ENCODE measurements around the gene ARRDC3.
"Not testable (repeated sequence)": the region's sequence is repeated elsewhere in the genome, so short reads cannot be mapped to it uniquely, and the experiment has no call there.

The ARRDC3 gene

DNA sequence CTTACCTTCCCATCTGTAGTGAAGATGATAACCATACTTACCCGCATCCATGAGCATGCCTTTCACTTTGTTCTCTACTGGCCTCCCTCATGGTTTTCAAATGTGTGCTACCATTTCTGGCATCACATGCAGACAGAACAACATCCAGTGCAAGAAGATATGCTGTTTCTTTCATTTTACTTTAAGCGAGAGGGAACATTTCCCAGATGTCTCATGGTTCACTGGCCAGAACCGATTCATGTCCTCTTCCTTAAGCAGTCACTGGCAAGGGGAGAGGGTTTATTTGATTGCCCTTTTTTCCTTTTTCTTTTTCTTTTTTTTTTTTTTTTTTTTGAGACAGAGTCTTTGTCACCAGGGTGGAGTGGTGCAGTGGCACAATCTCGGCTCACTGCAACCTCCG, 37.7 kb downstream of the ARRDC3 start:
- no peaks in the 10 kb centered on the region for H3K27me3 Mint-ChIP-seq (ENCODE audit: low read depth)
- no peak overlapping the region for H3K27ac Mint-ChIP-seq
- no peak overlapping the region for H3K4me3 Mint-ChIP-seq
- H3K4me1 Mint-ChIP-seq: peaks cover 4% of the 10 kb centered on the region
- TF ChIP-seq, protein P1, sequence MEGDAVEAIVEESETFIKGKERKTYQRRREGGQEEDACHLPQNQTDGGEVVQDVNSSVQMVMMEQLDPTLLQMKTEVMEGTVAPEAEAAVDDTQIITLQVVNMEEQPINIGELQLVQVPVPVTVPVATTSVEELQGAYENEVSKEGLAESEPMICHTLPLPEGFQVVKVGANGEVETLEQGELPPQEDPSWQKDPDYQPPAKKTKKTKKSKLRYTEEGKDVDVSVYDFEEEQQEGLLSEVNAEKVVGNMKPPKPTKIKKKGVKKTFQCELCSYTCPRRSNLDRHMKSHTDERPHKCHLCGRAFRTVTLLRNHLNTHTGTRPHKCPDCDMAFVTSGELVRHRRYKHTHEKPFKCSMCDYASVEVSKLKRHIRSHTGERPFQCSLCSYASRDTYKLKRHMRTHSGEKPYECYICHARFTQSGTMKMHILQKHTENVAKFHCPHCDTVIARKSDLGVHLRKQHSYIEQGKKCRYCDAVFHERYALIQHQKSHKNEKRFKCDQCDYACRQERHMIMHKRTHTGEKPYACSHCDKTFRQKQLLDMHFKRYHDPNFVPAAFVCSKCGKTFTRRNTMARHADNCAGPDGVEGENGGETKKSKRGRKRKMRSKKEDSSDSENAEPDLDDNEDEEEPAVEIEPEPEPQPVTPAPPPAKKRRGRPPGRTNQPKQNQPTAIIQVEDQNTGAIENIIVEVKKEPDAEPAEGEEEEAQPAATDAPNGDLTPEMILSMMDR (IDR thresholded peaks at IDR 0.05; ENCODE audit: unreplicated experiment in 3 of 3): no peak
- H3K36me3 Mint-ChIP-seq (ENCODE audit: low read depth): no peaks in the 10 kb centered on the region
- H3K9me3 Mint-ChIP-seq: peaks cover 3% of the 10 kb centered on the region

DNA sequence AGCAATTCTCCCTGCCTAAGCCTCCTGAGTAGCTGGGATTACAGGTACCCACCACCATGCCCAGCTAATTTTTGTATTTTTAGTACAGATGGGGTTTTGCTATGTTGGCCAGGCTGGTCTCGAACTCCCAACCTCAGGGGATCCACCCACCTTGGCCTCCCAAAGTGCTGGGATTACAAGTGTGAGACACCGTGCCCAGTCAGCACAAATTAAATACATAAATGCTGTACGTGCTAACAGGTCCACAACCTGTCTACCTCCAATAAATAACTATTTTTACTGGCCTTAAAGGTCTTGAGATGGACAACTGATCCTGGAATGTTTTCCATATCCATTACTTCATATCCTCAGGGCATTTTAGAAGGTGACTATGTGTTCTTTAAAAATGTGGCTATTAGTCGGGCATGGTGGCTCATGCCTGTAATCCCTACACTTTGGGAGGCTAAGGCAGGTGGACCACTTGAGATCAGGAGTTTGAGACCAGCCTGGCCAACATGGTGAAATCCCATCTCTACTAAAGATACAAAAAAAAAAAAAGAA, 38.4 kb downstream of the ARRDC3 start:
- H3K9me3 Mint-ChIP-seq; H3K4me3 Mint-ChIP-seq; H3K4me1 Mint-ChIP-seq; H3K27ac Mint-ChIP-seq; H3K36me3 Mint-ChIP-seq (ENCODE audit: low read depth); H3K27me3 Mint-ChIP-seq (ENCODE audit: low read depth): not testable (repeated sequence)

DNA sequence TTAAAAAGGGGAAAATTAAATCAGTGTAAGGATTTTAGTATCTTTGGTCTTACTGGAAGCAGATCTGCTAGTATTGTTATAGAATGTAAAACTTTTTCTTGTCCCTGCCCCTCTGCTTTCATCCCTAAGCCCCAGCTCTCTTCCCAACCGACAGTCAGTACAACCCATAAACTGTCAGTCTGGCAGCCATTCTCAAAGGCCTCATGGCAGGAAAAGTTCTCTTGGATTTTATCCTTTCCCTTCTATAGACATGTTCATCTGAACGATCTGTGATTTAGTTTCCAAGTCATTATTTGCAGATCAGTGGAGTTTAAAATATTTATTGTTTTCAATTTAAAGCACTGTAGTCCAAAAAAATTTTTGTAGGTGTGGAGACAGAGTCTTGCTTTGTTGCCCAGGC, 39.2 kb downstream of the ARRDC3 start:
- peaks cover 4% of the 10 kb centered on the region for H3K4me1 Mint-ChIP-seq
- peaks cover 3% of the 10 kb centered on the region for H3K9me3 Mint-ChIP-seq
- no peak overlapping the region for H3K27ac Mint-ChIP-seq
- no peaks in the 10 kb centered on the region for H3K36me3 Mint-ChIP-seq (ENCODE audit: low read depth)
- TF ChIP-seq, protein P1 (IDR thresholded peaks at IDR 0.05; ENCODE audit: unreplicated experiment in 3 of 3): no peak
- H3K4me3 Mint-ChIP-seq: no peak overlapping the region
- no peaks in the 10 kb centered on the region for H3K27me3 Mint-ChIP-seq (ENCODE audit: low read depth)

GRCh38 chr5:91342931-91343330, 40.2 kb downstream of the ARRDC3 start:
- not testable (repeated sequence) for H3K9me3 Mint-ChIP-seq; H3K27ac Mint-ChIP-seq; H3K4me3 Mint-ChIP-seq; H3K36me3 Mint-ChIP-seq (ENCODE audit: low read depth); H3K4me1 Mint-ChIP-seq; H3K27me3 Mint-ChIP-seq (ENCODE audit: low read depth)

GRCh38 chr5:91341154-91341553, 42.0 kb downstream of the ARRDC3 start:
- Mint-ChIP-seq H3K36me3 (ENCODE audit: low read depth) (no peaks in the 10 kb centered on the region), H3K4me3 (no peak overlapping the region), H3K27ac (no peak overlapping the region), H3K4me1 (peaks cover 4% of the 10 kb centered on the region), H3K27me3 (ENCODE audit: low read depth) (no peaks in the 10 kb centered on the region), H3K9me3 (no peaks in the 10 kb centered on the region)
- TF ChIP-seq, protein P1 (IDR thresholded peaks at IDR 0.05; ENCODE audit: unreplicated experiment in 3 of 3): no peak

GRCh38 chr5:91340532-91340931, 42.6 kb downstream of the ARRDC3 start:
- H3K36me3 Mint-ChIP-seq (ENCODE audit: low read depth): no peaks in the 10 kb centered on the region
- peaks cover 4% of the 10 kb centered on the region for H3K4me1 Mint-ChIP-seq
- H3K27ac Mint-ChIP-seq: no peak overlapping the region
- H3K27me3 Mint-ChIP-seq (ENCODE audit: low read depth): no peaks in the 10 kb centered on the region
- H3K9me3 Mint-ChIP-seq: no peaks in the 10 kb centered on the region
- TF ChIP-seq, protein P1 (IDR thresholded peaks at IDR 0.05; ENCODE audit: unreplicated experiment in 3 of 3): no peak
- H3K4me3 Mint-ChIP-seq: no peak overlapping the region

- H3K27me3 Mint-ChIP-seq (ENCODE audit: low read depth): no peaks in the 10 kb centered on the region
- no peaks in the 10 kb centered on the region for H3K9me3 Mint-ChIP-seq
- H3K4me3 Mint-ChIP-seq: no peak overlapping the region
- H3K27ac Mint-ChIP-seq: no peak overlapping the region
- peaks cover 4% of the 10 kb centered on the region for H3K4me1 Mint-ChIP-seq
- H3K36me3 Mint-ChIP-seq (ENCODE audit: low read depth): no peaks in the 10 kb centered on the region
- TF ChIP-seq, protein P1 (IDR thresholded peaks at IDR 0.05; ENCODE audit: unreplicated experiment in 3 of 3): no peak
Measured at GRCh38 chr5:91339063-91339705, 43.9 kb downstream of the ARRDC3 start.
